HG03442 (cell line): ENCODE measurements around the gene SOX13.
"Not testable (repeated sequence)": the region's sequence is repeated elsewhere in the genome, so short reads cannot be mapped to it uniquely, and the experiment has no call there.

Experiments used
- ATAC-seq: cut with Tn5 transposase; IDR thresholded peaks from one replicate; pipeline ENCODE4 v1.9.1; 2021; ENCODE audit warnings: mild to moderate bottlenecking, moderate library complexity; ENCODE audit not compliant: unreplicated experiment

Gene SOX13

GRCh38 chr1:204072931-204073836 lies at the start of gene SOX13:
TSS of gene SOX13 (plus strand) at chr1:204073115. CDS start at chr1:204112916, 39,801 bp downstream.
- ATAC-seq = no peak

GRCh38 chr1:204025917-204026707 lies 46.8 kb upstream of the SOX13 start:
- no peak for ATAC-seq

GRCh38 chr1:204027446-204027845 lies 45.5 kb upstream of the SOX13 start:
- no peak for ATAC-seq

- no peak for ATAC-seq
These were observed 43.9 kb upstream of the SOX13 start for GRCh38 chr1:204029016-204029415.

GRCh38 chr1:204031098-204031710 lies 41.7 kb upstream of the SOX13 start:
- no peak for ATAC-seq

GRCh38 chr1:204032642-204033235 lies 40.2 kb upstream of the SOX13 start:
- ATAC-seq = no peak

- no peak for ATAC-seq
These were observed 39.6 kb upstream of the SOX13 start for GRCh38 chr1:204033306-204033705.

GRCh38 chr1:204036882-204037655 lies 35.8 kb upstream of the SOX13 start:
- ATAC-seq = no peak

- ATAC-seq = no peak
These were observed 31.6 kb upstream of the SOX13 start for GRCh38 chr1:204041232-204041767.

- ATAC-seq = no peak
These were observed 31.0 kb upstream of the SOX13 start for GRCh38 chr1:204041803-204042505.

GRCh38 chr1:204042516-204042915 lies 30.4 kb upstream of the SOX13 start:
- ATAC-seq = no peak

- ATAC-seq = no peak
These were observed 29.2 kb upstream of the SOX13 start for GRCh38 chr1:204043680-204044079.

GRCh38 chr1:204044448-204044847 lies 28.5 kb upstream of the SOX13 start:
- no peak for ATAC-seq

GRCh38 chr1:204045430-204045829 lies 27.5 kb upstream of the SOX13 start:
- ATAC-seq = no peak

GRCh38 chr1:204046346-204046745 lies 26.6 kb upstream of the SOX13 start:
- no peak for ATAC-seq

- ATAC-seq = not testable (repeated sequence)
These were observed 24.1 kb upstream of the SOX13 start for GRCh38 chr1:204048796-204049195.

GRCh38 chr1:204051258-204051657 lies 21.7 kb upstream of the SOX13 start:
- no peak for ATAC-seq

- ATAC-seq = no peak
These were observed 21.2 kb upstream of the SOX13 start for GRCh38 chr1:204051718-204052117.

- ATAC-seq = no peak
These were observed 19.0 kb upstream of the SOX13 start for GRCh38 chr1:204053893-204054292.
